Adrenal gland (tissue), 12 donors: Measurements from ENCODE around the gene ARHGEF10L. TPM values are rescaled to one million over a fixed set of nuclear protein-coding genes. Genes with fewer than 3 reads are reported as not detected.
A peak's percentile ranks its signal among the peaks of the same experiment; 100 is the strongest.

Experiments used
- DNase-seq, 7 donors: peaks; one replicate each; pipeline ENCODE4 v3.0.0-alpha.2; 2019 to 2020
- H3K27ac ChIP-seq, 5 donors: fragments of 200-600 bp; sonication (generic) in 4 of 5; 1 replicate in 3 of 5; 2 replicates in 2 of 5; pipeline versions ENCODE4 v1.5.1 to v1.8.0; 2016 to 2020; ENCODE audit warnings: mild to moderate bottlenecking in 1 of 5
- H3K27me3 ChIP-seq: fragments of 200-600 bp; 2 replicates; pipeline ENCODE4 v1.8.0; 2021
- H3K36me3 ChIP-seq, 2 donors: fragments of 200-600 bp; replicated peaks in 1 of 2; 1 replicate in 1 of 2; 2 replicates in 1 of 2; pipeline versions ENCODE4 v1.5.1 to v1.8.0; 2018 to 2022
- H3K4me1 ChIP-seq, 2 donors: fragments of 200-600 bp; replicated peaks in 1 of 2; 1 replicate in 1 of 2; 2 replicates in 1 of 2; pipeline versions ENCODE4 v1.5.1 to v1.8.0; 2018 to 2021
- H3K4me3 ChIP-seq, 4 donors: fragments of 200-600 bp; sonication (generic) in 3 of 4; one replicate each; pipeline ENCODE4 v1.5.1; 2016 to 2018
- H3K9me3 ChIP-seq, 3 donors: fragments of 200-600 bp; sonication (generic) in 1 of 3; replicated peaks in 1 of 3; 1 replicate in 2 of 3; 2 replicates in 1 of 3; pipeline versions ENCODE4 v1.5.1 to v1.8.0; 2016 to 2021
- POLR2A ChIP-seq, 2 donors: fragments of 450-650 bp; IDR thresholded peaks; one replicate each; pipeline ENCODE4 v1.6.1; 2017; ENCODE audit warnings: antibody characterized with exemption in 2 of 2, mild to moderate bottlenecking in 2 of 2, moderate library complexity in 1 of 2
- WGBS, 4 donors: extraction: QIAGEN DNeasy Blood & Tissue Kit in 2 of 4; methylation state at CpG; one replicate each; pipeline versions ENCODE4 v1.1.5 to v1.1.7; 2013 to 2017; 5-methylcytosine and 5-hydroxymethylcytosine counted together
- intact Hi-C, 2 donors: fragments of 100-400 bp; cut with DNase I; formaldehyde crosslinking; loops; one replicate each; pipeline versions ENCODE4 v1.14.1 to v1.15.0; 2022 to 2023
- polyA plus RNA-seq, 3 donors: library from polyadenylated mRNA; stranded (reverse); fragments of 200-250 nt in 2 of 3; fragments of 350-450 nt in 1 of 3; fragmentation: Illumina TruSeq in 1 of 3; extraction: RNeasy Lipid Tissue Mini Kit (QIAGEN cat#74804) in 1 of 3; gene quantifications; one replicate each; pipeline ENCODE4 v1.2.3, GENCODE V29; 2013 to 2014
- total RNA-seq, 9 donors: library from RNA; depleted of rRNA in 4 of 9; stranded (reverse); fragments of >200 nt in 4 of 9; fragments of 120-200 nt in 1 of 9; fragmentation: NEBNext Ultra II Directional in 1 of 9; extraction: Animal tissue kit (Norgen Biotek cat#: 25700) in 1 of 9; gene quantifications; one replicate each; pipeline versions ENCODE4 v1.1.0 to v1.2.4, GENCODE V29; 2013 to 2023
- TF ChIP-seq, protein P1 (sequence below), 6 experiments: fragments of 450-650 bp in 4 of 6; fragments of 200-600 bp in 2 of 6; sonication (generic) in 1 of 6; IDR thresholded peaks; 1 replicate in 5 of 6; 2 replicates in 1 of 6; pipeline versions ENCODE4 v1.5.1 to v1.8.0; 2016 to 2021; ENCODE audit warnings: antibody characterized with exemption in 6 of 6, mild to moderate bottlenecking in 2 of 6, moderate library complexity in 1 of 6
- donor health status: healthy with polysubstance abuse.
- donor health status: Bipolar disorder and iron deficiency.
- donor health status: DM: yes; HTN: yes; CAD: no.
- donor health status: DM: no; HTN: no; CAD: no.
- donor health status: DM: no; HTN: no; CAD: no.
- donor health status: DM: yes; HTN: yes; CAD: no.

ARHGEF10L gene
- total and polyA plus RNA-seq, 12 donors = 1.7 to 54.9 (median 30.1) TPM

DNA sequence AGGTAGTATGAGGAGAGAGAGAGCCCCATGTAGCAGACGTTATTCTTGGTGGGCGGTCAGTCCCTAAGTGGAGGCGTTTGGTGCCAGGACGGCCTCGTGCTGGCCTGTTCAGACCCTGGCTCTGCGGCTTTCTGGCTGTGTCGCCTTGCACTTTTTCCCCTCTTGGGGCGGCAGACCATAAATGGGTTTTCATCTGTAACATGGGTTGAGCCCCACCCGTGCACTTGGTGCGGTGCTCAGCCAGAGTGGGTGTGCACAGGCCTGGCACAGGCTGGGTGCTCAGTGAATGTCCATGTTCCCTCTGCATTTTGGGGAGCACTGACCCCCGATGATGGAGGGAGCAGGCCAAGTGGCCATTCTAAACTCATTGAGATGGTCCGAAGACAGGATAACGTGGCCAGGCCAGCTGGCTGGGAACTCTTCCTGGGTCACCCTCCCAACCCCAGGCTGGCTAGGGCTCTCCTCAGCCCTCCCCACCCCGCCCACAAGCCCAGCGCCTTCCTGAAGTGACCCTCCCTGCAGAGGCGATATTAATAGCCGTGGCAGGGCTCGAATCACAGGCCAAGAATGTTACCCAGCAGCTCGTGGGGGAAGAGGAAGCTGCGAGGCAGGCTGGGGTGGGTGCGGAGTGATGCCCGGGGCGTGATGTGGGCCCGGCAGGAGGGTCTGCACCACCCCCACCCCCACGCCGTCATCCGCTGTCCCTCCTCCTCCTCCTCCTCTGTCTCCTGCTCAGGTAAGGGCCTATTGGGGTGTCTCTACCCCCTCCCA is 78.5 kb downstream of the ARHGEF10L start:
- H3K4me1 ChIP-seq = no peaks in the 10 kb centered on the region
- H3K36me3 ChIP-seq = peaks cover 0 to 26% of the 10 kb centered on the region in 2 donors
- DNase-seq = peak in 5 of 7 donors; percentile 41 to 52 (median 46)
- no peaks in the 10 kb centered on the region for H3K27me3 ChIP-seq
- H3K9me3 ChIP-seq = no peaks in the 10 kb centered on the region
- H3K4me3 ChIP-seq = peak overlapping the region in 1 of 4 donors; percentile 27
- intact Hi-C loops = loop anchor here in 1 of 2 donors (10.0 kb wide), 1 partner anchor 193 kb away; no protein-coding TSS in a partner anchor
- H3K27ac ChIP-seq = peak overlapping the region in 4 of 5 donors; percentile 19 to 89 (median 44)
- WGBS, 4 donors = 69 to 82% (median 73%) methylated on average over 20 to 27 of the region's 27 CpGs
- TF ChIP-seq, protein P1, sequence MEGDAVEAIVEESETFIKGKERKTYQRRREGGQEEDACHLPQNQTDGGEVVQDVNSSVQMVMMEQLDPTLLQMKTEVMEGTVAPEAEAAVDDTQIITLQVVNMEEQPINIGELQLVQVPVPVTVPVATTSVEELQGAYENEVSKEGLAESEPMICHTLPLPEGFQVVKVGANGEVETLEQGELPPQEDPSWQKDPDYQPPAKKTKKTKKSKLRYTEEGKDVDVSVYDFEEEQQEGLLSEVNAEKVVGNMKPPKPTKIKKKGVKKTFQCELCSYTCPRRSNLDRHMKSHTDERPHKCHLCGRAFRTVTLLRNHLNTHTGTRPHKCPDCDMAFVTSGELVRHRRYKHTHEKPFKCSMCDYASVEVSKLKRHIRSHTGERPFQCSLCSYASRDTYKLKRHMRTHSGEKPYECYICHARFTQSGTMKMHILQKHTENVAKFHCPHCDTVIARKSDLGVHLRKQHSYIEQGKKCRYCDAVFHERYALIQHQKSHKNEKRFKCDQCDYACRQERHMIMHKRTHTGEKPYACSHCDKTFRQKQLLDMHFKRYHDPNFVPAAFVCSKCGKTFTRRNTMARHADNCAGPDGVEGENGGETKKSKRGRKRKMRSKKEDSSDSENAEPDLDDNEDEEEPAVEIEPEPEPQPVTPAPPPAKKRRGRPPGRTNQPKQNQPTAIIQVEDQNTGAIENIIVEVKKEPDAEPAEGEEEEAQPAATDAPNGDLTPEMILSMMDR (IDR thresholded peaks at IDR 0.05) = no peak
- TF ChIP-seq POLR2A (IDR thresholded peaks at IDR 0.05) = peak in 1 of 2 donors; percentile 7

DNA sequence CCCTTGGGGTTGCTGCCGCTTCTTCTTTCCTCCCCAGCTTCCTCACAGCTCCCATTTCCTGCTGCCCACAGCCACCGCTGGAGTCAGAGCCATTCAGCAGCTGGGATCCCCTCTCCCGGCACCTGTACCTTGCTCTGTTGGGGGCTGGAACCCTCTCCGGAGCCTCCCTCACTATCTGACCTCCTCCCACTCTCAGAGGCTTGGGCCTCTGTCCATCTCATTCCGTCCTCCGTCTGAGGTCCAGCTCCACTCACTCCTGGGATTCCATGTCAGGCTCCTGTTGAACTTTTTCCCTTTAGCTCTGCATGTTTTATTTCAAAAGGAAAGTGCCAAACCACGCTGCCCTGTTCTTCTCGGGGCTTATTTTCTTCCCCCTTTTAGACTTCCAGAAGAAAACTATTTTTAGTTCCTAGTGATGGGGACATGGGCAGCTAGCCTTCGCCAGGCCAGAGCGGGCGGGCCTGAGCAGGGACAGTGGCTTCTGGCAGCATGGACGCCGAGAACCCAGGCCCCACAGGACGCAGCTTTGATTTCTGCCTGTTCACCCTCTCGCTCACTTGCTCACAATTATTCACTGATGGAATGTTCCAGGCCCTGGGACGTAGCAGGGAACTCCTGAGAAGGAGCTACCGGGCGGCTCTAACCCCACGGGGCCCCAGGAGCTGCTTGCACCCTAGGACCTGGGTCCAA is 79.2 kb downstream of the ARHGEF10L start:
- Histone ChIP-seq H3K9me3 (no peaks in the 10 kb centered on the region), H3K36me3 (peaks cover 0 to 34% of the 10 kb centered on the region in 2 donors), H3K27me3 (no peaks in the 10 kb centered on the region), H3K4me3 (peak overlapping the region in 1 of 4 donors; percentile 27), H3K4me1 (no peaks in the 10 kb centered on the region), H3K27ac (peak overlapping the region in 4 of 5 donors; percentile 19 to 89 (median 44))
- DNase-seq = no peak
- TF ChIP-seq, protein P1 (IDR thresholded peaks at IDR 0.05) = no peak
- no peak for TF ChIP-seq POLR2A (IDR thresholded peaks at IDR 0.05)
- WGBS, 4 donors = 75 to 82% (median 77%) methylated on average over 15 to 19 of the region's 19 CpGs
- intact Hi-C loops = loop anchor here in 1 of 2 donors (10.0 kb wide), 1 partner anchor 194 kb away; no protein-coding TSS in a partner anchor

DNA sequence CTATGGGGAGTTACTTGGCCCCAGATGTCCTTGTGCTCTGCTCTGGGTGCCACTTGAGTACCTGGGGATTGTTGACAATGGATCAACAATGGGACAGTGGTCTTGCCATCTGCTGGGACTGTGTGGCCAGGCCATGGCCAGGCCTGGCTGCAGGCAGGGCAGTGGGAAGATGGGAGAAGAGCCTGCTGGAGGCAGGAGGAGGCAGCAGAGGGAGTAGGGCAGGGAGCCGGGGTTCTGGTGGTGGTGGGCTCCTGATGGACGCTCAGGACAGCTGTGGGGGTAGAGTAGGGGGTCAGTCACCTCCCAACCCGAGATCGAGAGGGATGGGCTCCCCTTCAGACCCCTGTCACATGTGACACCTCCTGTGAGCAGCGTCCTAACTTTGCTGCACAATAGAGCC is 81.0 kb downstream of the ARHGEF10L start:
- H3K4me1 ChIP-seq = peaks cover 0 to 7% of the 10 kb centered on the region in 2 donors
- 88 to 92% (median 90%) methylated on average over 2 to 5 of the region's 5 CpGs for WGBS, 4 donors

More for the DNA sequence above, 81.0 kb downstream of the ARHGEF10L start:
- Histone ChIP-seq H3K27me3 (no peaks in the 10 kb centered on the region), H3K9me3 (no peaks in the 10 kb centered on the region), H3K36me3 (peaks cover 0 to 41% of the 10 kb centered on the region in 2 donors), H3K4me3 (no peak overlapping the region), H3K27ac (no peak overlapping the region)
- no peak for DNase-seq
- intact Hi-C loops = no loop called here
- no peak for TF ChIP-seq POLR2A (IDR thresholded peaks at IDR 0.05)
- TF ChIP-seq, protein P1 (IDR thresholded peaks at IDR 0.05) = no peak
